GM13976 (cell line): ENCODE data around the gene NR1H4.

Experiments used
- DNase-seq: peaks from one replicate; pipeline ENCODE4 v3.0.0; 2012; ENCODE audit warnings: low spot score
- CTCF ChIP-seq: IDR thresholded peaks from 2 replicates; pipeline ENCODE4 v1.5.1; 2012; ENCODE audit warnings: borderline replicate concordance, mild to moderate bottlenecking; ENCODE audit not compliant: insufficient read depth; ENCODE audit errors: extremely low read depth, missing control alignments, control extremely low read depth
- in situ Hi-C: fragments of 300-500 bp; cut with MboI; formaldehyde crosslinking; loops from one replicate; pipeline ENCODE4 v1.12.0; 2022; ENCODE audit warnings: low sequenced_read_pairs, mixed read lengths, inconsistent platforms; ENCODE audit not compliant: unreplicated experiment

NR1H4 gene

GRCh38 chr12:100481021-100481420, 7.4 kb downstream of the NR1H4 start:
- in situ Hi-C loops = no loop called here
- no peak for DNase-seq
- TF ChIP-seq CTCF = no peak

GRCh38 chr12:100484183-100484886, 10.7 kb downstream of the NR1H4 start:
- in situ Hi-C loops = no loop called here

GRCh38 chr12:100484891-100485471, 11.3 kb downstream of the NR1H4 start:
- TF ChIP-seq CTCF = no peak
- in situ Hi-C loops = no loop called here
- DNase-seq = no peak

More at GRCh38 chr12:100484183-100484886, 10.7 kb downstream of the NR1H4 start:
- TF ChIP-seq CTCF = no peak
- DNase-seq = no peak

- TF ChIP-seq CTCF = no peak
- no peak for DNase-seq
- in situ Hi-C loops = no loop called here
These were observed 12.3 kb downstream of the NR1H4 start for GRCh38 chr12:100485983-100486382.

- in situ Hi-C loops = no loop called here
- TF ChIP-seq CTCF = no peak
- no peak for DNase-seq
These were observed 15.7 kb downstream of the NR1H4 start for GRCh38 chr12:100489251-100489820.

- no peak for TF ChIP-seq CTCF
- in situ Hi-C loops = no loop called here
These were observed 16.4 kb downstream of the NR1H4 start for GRCh38 chr12:100490056-100490455.

More at GRCh38 chr12:100490056-100490455, 16.4 kb downstream of the NR1H4 start:
- DNase-seq = no peak
